ENCODE results near the gene SIRT6. TPM values are rescaled to one million over a fixed set of nuclear protein-coding genes. Genes with fewer than 3 reads are reported as not detected.
"Not testable (repeated sequence)": the region's sequence is repeated elsewhere in the genome, so short reads cannot be mapped to it uniquely, and the experiment has no call there.

The SIRT6 gene
- total and polyA plus RNA-seq, 2 of the 4 experiments (the other 2 are of a cell fraction) = 3.9 to 25.3 TPM

- Histone ChIP-seq H3K23ac (ENCODE audit: low read depth, low read length) (no peak overlapping the region), H3K4me1 (ENCODE audit: control insufficient read depth, insufficient read depth, low read length) (no peaks in the 10 kb centered on the region), H3K4ac (ENCODE audit: low read depth, low read length) (no peak overlapping the region), H3K36me3 (ENCODE audit: control insufficient read depth, insufficient read depth, low read length) (no peaks in the 10 kb centered on the region), H2BK120ac (ENCODE audit: low read depth, low read length) (no peak overlapping the region), H2AK9ac (replicated peaks; ENCODE audit: low read depth, low read length, poor library complexity) (no peak overlapping the region), H3K9ac (ENCODE audit: low read depth, low read length) (no peak overlapping the region), H2AK5ac (ENCODE audit: low read depth, low read length) (no peak overlapping the region), H3K9me1 (ENCODE audit: insufficient read depth, low read length) (no peaks in the 10 kb centered on the region), H2BK20ac (ENCODE audit: low read depth, low read length) (no peak overlapping the region), H2BK5ac (ENCODE audit: low read depth, low read length, poor library complexity, severe bottlenecking) (no peak overlapping the region), H3K4me3 (ENCODE audit: insufficient read depth, low read depth, low read length) (no peak overlapping the region), H2AFZ (replicated peaks; ENCODE audit: low read length, poor library complexity) (no peak overlapping the region), H4K20me1 (ENCODE audit: insufficient read depth, low read length) (no peaks in the 10 kb centered on the region), H3K14ac (replicated peaks; ENCODE audit: low read depth, low read length) (no peak overlapping the region), H4K91ac (ENCODE audit: insufficient read depth, low read depth, low read length) (no peak overlapping the region), H3K56ac (ENCODE audit: extremely low read depth, insufficient read depth, low read length) (no peak overlapping the region), H2BK15ac (ENCODE audit: low read depth, low read length) (no peak overlapping the region), H3K18ac (ENCODE audit: low read depth, low read length) (no peak overlapping the region), H4K8ac (ENCODE audit: low read depth in 2 of 2, low read length in 2 of 2) (no peak overlapping the region), H4K5ac (ENCODE audit: low read depth, low read length) (no peak overlapping the region), H3K79me1 (ENCODE audit: low read depth in 1 of 2, low read length in 2 of 2) (no peaks in the 10 kb centered on the region), H3K9me3 (ENCODE audit: control insufficient read depth, insufficient read depth, low read length) (no peaks in the 10 kb centered on the region), H3K27me3 (ENCODE audit: control insufficient read depth, insufficient read depth, low read length) (no peaks in the 10 kb centered on the region; the same call in 1 of the 2 replicates), H3K4me2 (ENCODE audit: low read depth, low read length) (no peak overlapping the region), H3K27ac (ENCODE audit: insufficient read depth, low read length) (no peak overlapping the region)
- intact Hi-C loops (cut with micrococcal nuclease) = no loop called here
- dilution Hi-C loops (cut with HindIII; ENCODE audit: low sequenced_read_pairs, unreplicated experiment) = no loop called here
- ChIA-PET CTCF (no interaction called here), POLR2A (ENCODE audit: unreplicated experiment) (interaction anchor here (0.6 kb wide), 1 partner anchor 611 kb away, joined by 3 read pairs; no protein-coding TSS in a partner anchor)
- DNase-seq (no peak), ATAC-seq (ENCODE audit: low read depth) (no peak)
- in situ Hi-C loops (cut with MboI; ENCODE audit: low sequenced_read_pairs) = no loop called here
- WGBS, 2 experiments (ENCODE audit: extremely low coverage in 2 of 2, insufficient read length in 1 of 2) = 93% methylated on average over 4 of the region's 7 CpGs; no CpG with 5 or more reads in 1 of the 2 experiments
- BruUV-seq (replicated peaks) = no TSS peak
- TF ChIP-seq RCOR1 (IDR thresholded peaks at IDR 0.05; ENCODE audit: insufficient replicate concordance, low read length) (no peak), POLR2A (IDR thresholded peaks at IDR 0.05; ENCODE audit: low read depth, low read length) (no peak), FOS (IDR thresholded peaks at IDR 0.05; ENCODE audit: low read depth, low read length) (no peak), RFX5 (IDR thresholded peaks at IDR 0.05; ENCODE audit: low read depth, low read length) (no peak), NFE2L2 (IDR thresholded peaks at IDR 0.05; ENCODE audit: low read depth, low read length) (no peak), BHLHE40 (IDR thresholded peaks at IDR 0.05; ENCODE audit: low read depth, low read length) (no peak), CHD1 (IDR thresholded peaks at IDR 0.05; ENCODE audit: low read depth, low read length) (no peak), MAFK (IDR thresholded peaks at IDR 0.05; ENCODE audit: low read depth, low read length) (no peak), RAD21 (IDR thresholded peaks at IDR 0.05; ENCODE audit: low read length) (no peak), CEBPB (IDR thresholded peaks at IDR 0.05; ENCODE audit: low read depth, low read length) (no peak)
Measured at GRCh38 chr19:4220188-4220587, 37.8 kb upstream of the SIRT6 start.

- 100% methylated on average over 1 of the region's 1 CpG; no CpG with 5 or more reads in 1 of the 2 experiments for WGBS, 2 experiments (ENCODE audit: extremely low coverage in 2 of 2, insufficient read length in 1 of 2)
- H2BK120ac ChIP-seq (ENCODE audit: low read depth, low read length); intact Hi-C loops (cut with micrococcal nuclease); H3K4me3 ChIP-seq (ENCODE audit: insufficient read depth, low read depth, low read length); H3K27me3 ChIP-seq (ENCODE audit: control insufficient read depth, insufficient read depth, low read length); H3K23ac ChIP-seq (ENCODE audit: low read depth, low read length); H4K8ac ChIP-seq (ENCODE audit: low read depth in 2 of 2, low read length in 2 of 2); H3K9me3 ChIP-seq (ENCODE audit: control insufficient read depth, insufficient read depth, low read length); H3K36me3 ChIP-seq (ENCODE audit: control insufficient read depth, insufficient read depth, low read length); H2BK20ac ChIP-seq (ENCODE audit: low read depth, low read length); H3K9me1 ChIP-seq (ENCODE audit: insufficient read depth, low read length); DNase-seq; H3K4ac ChIP-seq (ENCODE audit: low read depth, low read length); H3K18ac ChIP-seq (ENCODE audit: low read depth, low read length); ATAC-seq (ENCODE audit: low read depth); dilution Hi-C loops (cut with HindIII; ENCODE audit: low sequenced_read_pairs, unreplicated experiment); H4K91ac ChIP-seq (ENCODE audit: insufficient read depth, low read depth, low read length); BruUV-seq (replicated peaks); H3K27ac ChIP-seq (ENCODE audit: insufficient read depth, low read length); H2AFZ ChIP-seq (replicated peaks; ENCODE audit: low read length, poor library complexity); H2BK5ac ChIP-seq (ENCODE audit: low read depth, low read length, poor library complexity, severe bottlenecking); H4K5ac ChIP-seq (ENCODE audit: low read depth, low read length); H4K20me1 ChIP-seq (ENCODE audit: insufficient read depth, low read length); H3K4me1 ChIP-seq (ENCODE audit: control insufficient read depth, insufficient read depth, low read length); H2AK9ac ChIP-seq (replicated peaks; ENCODE audit: low read depth, low read length, poor library complexity); H3K56ac ChIP-seq (ENCODE audit: extremely low read depth, insufficient read depth, low read length); in situ Hi-C loops (cut with MboI; ENCODE audit: low sequenced_read_pairs); H3K79me1 ChIP-seq (ENCODE audit: low read depth in 1 of 2, low read length in 2 of 2); H2AK5ac ChIP-seq (ENCODE audit: low read depth, low read length); POLR2A ChIA-PET (ENCODE audit: unreplicated experiment); H3K4me2 ChIP-seq (ENCODE audit: low read depth, low read length); H3K9ac ChIP-seq (ENCODE audit: low read depth, low read length); H3K14ac ChIP-seq (replicated peaks; ENCODE audit: low read depth, low read length); H2BK15ac ChIP-seq (ENCODE audit: low read depth, low read length): not testable (repeated sequence)
- CTCF ChIA-PET = interaction anchor here (0.7 kb wide), 1 partner anchor 10 kb away, joined by 3 read pairs; no protein-coding TSS in a partner anchor
Measured at GRCh38 chr19:4218523-4218922, 36.2 kb upstream of the SIRT6 start.
